Measurements from ENCODE around the gene NPPC. TPM values are rescaled to one million over a fixed set of nuclear protein-coding genes. Genes with fewer than 3 reads are reported as not detected.

NPPC gene
- total and polyA plus RNA-seq, 2 of the 8 experiments (the other 6 are each of a cell fraction or from before 2014, with no cell fraction given), result 1.3 to 4.7 TPM

DNA sequence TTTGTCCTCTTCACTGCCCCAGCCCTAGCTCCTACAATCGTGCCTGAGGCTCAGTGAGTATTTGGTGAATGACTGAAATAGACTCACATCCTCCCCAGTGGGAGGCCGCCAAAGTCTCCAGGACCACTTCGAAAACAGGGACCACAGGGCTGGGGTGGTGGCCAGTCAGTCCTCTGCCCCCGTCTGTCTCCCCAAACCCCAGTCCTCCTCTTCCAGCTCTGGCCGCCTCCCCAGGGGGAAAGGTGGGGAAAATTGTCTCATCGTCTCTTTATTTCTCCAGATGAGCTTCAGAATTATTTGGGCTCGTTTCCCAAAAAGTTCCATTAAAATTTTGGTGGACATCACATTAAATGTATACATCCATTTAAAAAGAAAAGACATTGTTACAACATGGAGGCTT lies 43.5 kb downstream of the NPPC start:
- Histone ChIP-seq H3K23me2 (ENCODE audit: low read depth, low read length) (no peaks in the 10 kb centered on the region; the same call in 1 of the 2 replicates), H3K9me3 (ENCODE audit: insufficient read depth in 2 of 2, low read depth in 1 of 2, low read length in 1 of 2) (peaks cover 0 to 2% of the 10 kb centered on the region in 2 experiments; a peak in 1 of 4 replicates), H4K91ac (replicated peaks; ENCODE audit: insufficient read length, low read length) (no peak overlapping the region), H3K79me1 (ENCODE audit: low read depth, low read length) (no peaks in the 10 kb centered on the region), H2BK5ac (ENCODE audit: low read depth, low read length) (no peak overlapping the region), H4K8ac (ENCODE audit: extremely low read depth, insufficient read depth, low read length) (no peak overlapping the region), H3K4me2 (ENCODE audit: insufficient read depth in 1 of 2, low read depth in 2 of 2, low read length in 2 of 2) (no peak overlapping the region), H3K4me1 (replicated peaks in 1 of 4; ENCODE audit: control insufficient read depth in 3 of 4, insufficient read depth in 4 of 4, low read length in 3 of 4) (peaks cover 0 to 4% (median 1%) of the 10 kb centered on the region in 4 experiments; a peak in 2 of 7 replicates), H2BK15ac (ENCODE audit: low read length) (no peak overlapping the region), H2AK5ac (ENCODE audit: low read depth, low read length) (no peak overlapping the region), H4K5ac (ENCODE audit: insufficient read length, low read depth, low read length) (no peak overlapping the region), H2BK20ac (ENCODE audit: low read length) (no peak overlapping the region), H2AFZ (ENCODE audit: low read length) (no peak overlapping the region), H3K14ac (ENCODE audit: insufficient read length) (no peak overlapping the region), H3K27ac (ENCODE audit: low read depth, low read length) (no peak overlapping the region), H2BK120ac (replicated peaks; ENCODE audit: low read depth, low read length) (no peak overlapping the region), H3K4me3 (ENCODE audit: extremely low read depth in 1 of 4, insufficient read depth in 2 of 4, low read depth in 3 of 4, low read length in 4 of 4) (no peak overlapping the region), H4K20me1 (replicated peaks in 1 of 2; ENCODE audit: control insufficient read depth in 1 of 2, insufficient read depth in 2 of 2, low read length in 2 of 2) (no peaks in the 10 kb centered on the region), H3K56ac (replicated peaks; ENCODE audit: insufficient read length, low read depth, low read length) (no peak overlapping the region), H3K79me2 (ENCODE audit: control insufficient read depth in 1 of 2, insufficient read depth in 2 of 2, low read length in 2 of 2) (no peaks in the 10 kb centered on the region), H3K27me3 (replicated peaks in 1 of 4; ENCODE audit: control insufficient read depth in 3 of 4, extremely low read depth in 1 of 4, insufficient read depth in 3 of 4, low read length in 3 of 4) (no peaks in the 10 kb centered on the region), H3K36me3 (ENCODE audit: control insufficient read depth in 2 of 4, insufficient read depth in 4 of 4, low read length in 3 of 4) (no peaks in the 10 kb centered on the region), H3K4ac (replicated peaks; ENCODE audit: insufficient read length, low read depth, low read length) (no peak overlapping the region), H2BK12ac (ENCODE audit: low read depth, low read length) (no peak overlapping the region), H3K9ac (replicated peaks in 1 of 4; ENCODE audit: extremely low read depth in 1 of 4, low read depth in 3 of 4, low read length in 3 of 4) (no peak overlapping the region), H3K18ac (ENCODE audit: extremely low read depth, low read length) (no peak overlapping the region), H3K23ac (ENCODE audit: insufficient read length) (no peak overlapping the region)
- FAIRE-seq (no peak), DNase-seq (ENCODE audit: low read depth in 1 of 2, low spot score in 2 of 2) (no peak)
- CTCF ChIA-PET (ENCODE audit: partially characterized antibody), result interaction anchor here (1.6 to 2.3 kb wide), 3 partner anchors 18 to 31 kb away, joined by 4 to 17 read pairs (median 5); no protein-coding TSS in a partner anchor
- POLR2A ChIA-PET (ENCODE audit: partially characterized antibody), result no interaction called here
- no peak for TF ChIP-seq YY1 (IDR thresholded peaks at IDR 0.05; ENCODE audit: low read depth, low read length)
- no peak for TF ChIP-seq NRF1 (IDR thresholded peaks at IDR 0.05; ENCODE audit: low read depth, low read length)
- no peak for TF ChIP-seq MAX (IDR thresholded peaks at IDR 0.05)
- no peak for TF ChIP-seq RFX5 (IDR thresholded peaks at IDR 0.05; ENCODE audit: borderline replicate concordance, low read depth, low read length)
- TF ChIP-seq SIRT6 (IDR thresholded peaks at IDR 0.05; ENCODE audit: low read length), result no peak
- no peak for TF ChIP-seq MAFK (IDR thresholded peaks at IDR 0.05; ENCODE audit: low read depth, low read length)
- no peak for TF ChIP-seq CTBP2 (IDR thresholded peaks at IDR 0.05; ENCODE audit: borderline replicate concordance, insufficient read depth, insufficient read length, low read length)
- TF ChIP-seq CBX8 (IDR thresholded peaks at IDR 0.05; ENCODE audit: borderline replicate concordance, low read depth, low read length), result no peak
- no peak for TF ChIP-seq RXRA (IDR thresholded peaks at IDR 0.05; ENCODE audit: insufficient read depth, low read depth, low read length)
- no peak for TF ChIP-seq BACH1 (IDR thresholded peaks at IDR 0.05; ENCODE audit: low read length)
- 82% methylated on average over 7 of the region's 7 CpGs; no CpG with 5 or more reads in 1 of the 2 experiments for WGBS, 2 experiments (ENCODE audit: extremely low coverage in 1 of 2, insufficient coverage in 1 of 2, insufficient read length in 1 of 2, insufficient replicate concordance in 2 of 2, low coverage in 1 of 2, low lambda C conversion rate in 2 of 2, missing lambda C conversion rate in 1 of 2)

All from H1 (cell line).